Tibial nerve (tissue), 4 donors: ENCODE measurements around the gene CTSA. TPM values are rescaled to one million over a fixed set of nuclear protein-coding genes. Genes with fewer than 3 reads are reported as not detected.

ENCODE experiments used
- DNase-seq, 2 donors: peaks; one replicate each; pipeline ENCODE4 v3.0.0-alpha.2; 2019; ENCODE audit warnings: low spot score in 2 of 2
- H3K27ac ChIP-seq, 4 donors: fragments of 200-600 bp; sonication (generic) in 3 of 4; one replicate each; pipeline ENCODE4 v1.5.1; 2017 to 2019; ENCODE audit warnings: mild to moderate bottlenecking in 1 of 4
- H3K27me3 ChIP-seq, 2 donors: fragments of 200-600 bp; sonication (generic) in 1 of 2; one replicate each; pipeline versions ENCODE4 v1.5.1 to v1.6.0; 2017 to 2019
- H3K36me3 ChIP-seq, 3 donors: fragments of 200-600 bp; sonication (generic); one replicate each; pipeline ENCODE4 v1.5.1; 2018 to 2019
- H3K4me1 ChIP-seq, 4 donors: fragments of 200-600 bp; sonication (generic) in 3 of 4; one replicate each; pipeline ENCODE4 v1.5.1; 2017 to 2019
- H3K4me3 ChIP-seq, 4 donors: fragments of 200-600 bp; sonication (generic) in 3 of 4; one replicate each; pipeline ENCODE4 v1.5.1; 2017 to 2019; ENCODE audit warnings: mild to moderate bottlenecking in 1 of 4, moderate library complexity in 1 of 4
- H3K9me3 ChIP-seq, 4 donors: fragments of 200-600 bp; sonication (generic) in 3 of 4; one replicate each; pipeline ENCODE4 v1.5.1; 2017 to 2019
- CTCF ChIP-seq, 5 experiments: fragments of 200-600 bp in 3 of 5; fragments of 450-650 bp in 2 of 5; sonication (generic) in 3 of 5; IDR thresholded peaks; one replicate each; pipeline ENCODE4 v1.5.1; 2016 to 2019; ENCODE audit warnings: antibody characterized with exemption in 5 of 5, mild to moderate bottlenecking in 3 of 5, moderate library complexity in 2 of 5
- EP300 ChIP-seq, 2 donors: sonication (generic); formaldehyde crosslinking; IDR thresholded peaks; one replicate each; pipeline ENCODE4 v1.6.1; 2017; ENCODE audit warnings: antibody characterized with exemption in 2 of 2, mild to moderate bottlenecking in 1 of 2
- POLR2A ChIP-seq, 2 donors: fragments of 450-650 bp; IDR thresholded peaks; one replicate each; pipeline ENCODE4 v1.6.1; 2017; ENCODE audit warnings: antibody characterized with exemption in 2 of 2, mild to moderate bottlenecking in 2 of 2, moderate library complexity in 2 of 2
- WGBS, 2 donors: methylation state at CpG; one replicate each; pipeline ENCODE4 v1.1.5; 2018; 5-methylcytosine and 5-hydroxymethylcytosine counted together
- total RNA-seq, 4 donors: library from RNA; depleted of rRNA; stranded (reverse); fragments of >200 nt; gene quantifications; one replicate each; pipeline ENCODE4 v1.1.0, GENCODE V29; 2016

CTSA gene
- total RNA-seq, 4 donors from 2014 or later = 50.4 to 87.3 (median 71.7) TPM

GRCh38 chr20:45859916-45860315 is 31.2 kb upstream of the CTSA start:
- Histone ChIP-seq H3K4me1 (peaks cover 0 to 35% (median 20%) of the 10 kb centered on the region in 4 donors), H3K9me3 (no peaks in the 10 kb centered on the region), H3K27me3 (no peaks in the 10 kb centered on the region), H3K36me3 (peaks cover 0 to 6% (median 0%) of the 10 kb centered on the region in 3 donors), H3K4me3 (no peak overlapping the region), H3K27ac (no peak overlapping the region)
- 93 to 94% methylated on average over 5 of the region's 5 CpGs for WGBS, 2 donors
- TF ChIP-seq CTCF (IDR thresholded peaks at IDR 0.05) (no peak), POLR2A (IDR thresholded peaks at IDR 0.05) (no peak), EP300 (IDR thresholded peaks at IDR 0.05) (no peak)
- no peak for DNase-seq

- H3K36me3 ChIP-seq = peaks cover 0 to 4% (median 0%) of the 10 kb centered on the region in 3 donors
- no peaks in the 10 kb centered on the region for H3K27me3 ChIP-seq
- 59 to 60% methylated on average over 7 of the region's 7 CpGs for WGBS, 2 donors
- TF ChIP-seq EP300 (IDR thresholded peaks at IDR 0.05) = no peak
- no peak for TF ChIP-seq POLR2A (IDR thresholded peaks at IDR 0.05)
- TF ChIP-seq CTCF (IDR thresholded peaks at IDR 0.05) = no peak
- H3K4me3 ChIP-seq = no peak overlapping the region
- no peak overlapping the region for H3K27ac ChIP-seq
- H3K4me1 ChIP-seq = peaks cover 0 to 27% (median 15%) of the 10 kb centered on the region in 4 donors
- no peaks in the 10 kb centered on the region for H3K9me3 ChIP-seq
- no peak for DNase-seq
Observed at GRCh38 chr20:45860560-45861220, 30.4 kb upstream of the CTSA start.

GRCh38 chr20:45861221-45862075 is 29.7 kb upstream of the CTSA start:
- Histone ChIP-seq H3K4me1 (peaks cover 0 to 20% (median 8%) of the 10 kb centered on the region in 4 donors), H3K4me3 (no peak overlapping the region), H3K36me3 (peaks cover 0 to 4% (median 0%) of the 10 kb centered on the region in 3 donors), H3K9me3 (no peaks in the 10 kb centered on the region), H3K27me3 (no peaks in the 10 kb centered on the region), H3K27ac (no peak overlapping the region)
- DNase-seq = no peak
- TF ChIP-seq CTCF (IDR thresholded peaks at IDR 0.05) (no peak), POLR2A (IDR thresholded peaks at IDR 0.05) (no peak), EP300 (IDR thresholded peaks at IDR 0.05) (no peak)
- 81 to 84% methylated on average over 7 of the region's 7 CpGs for WGBS, 2 donors

GRCh38 chr20:45863543-45864470 is 27.3 kb upstream of the CTSA start:
- Histone ChIP-seq H3K27ac (no peak overlapping the region), H3K36me3 (peaks cover 0 to 4% (median 0%) of the 10 kb centered on the region in 3 donors), H3K27me3 (no peaks in the 10 kb centered on the region), H3K4me1 (peaks cover 0 to 6% (median 0%) of the 10 kb centered on the region in 4 donors), H3K4me3 (no peak overlapping the region), H3K9me3 (no peaks in the 10 kb centered on the region)
- TF ChIP-seq EP300 (IDR thresholded peaks at IDR 0.05) = no peak
- TF ChIP-seq POLR2A (IDR thresholded peaks at IDR 0.05) = no peak
- no peak for TF ChIP-seq CTCF (IDR thresholded peaks at IDR 0.05)
- 80 to 85% methylated on average over 7 of the region's 7 CpGs for WGBS, 2 donors
- DNase-seq = no peak
